HG02588 (cell line): ENCODE data around the gene KRTAP10-9.
"Not testable (repeated sequence)": the region's sequence is repeated elsewhere in the genome, so short reads cannot be mapped to it uniquely, and the experiment has no call there.

Experiments used
- ATAC-seq: cut with Tn5 transposase; IDR thresholded peaks from one replicate; pipeline ENCODE4 v1.9.1; 2021; ENCODE audit warnings: mild to moderate bottlenecking, moderate library complexity; ENCODE audit not compliant: unreplicated experiment

Gene KRTAP10-9

GRCh38 chr21:44658913-44659595, 32.2 kb downstream of the KRTAP10-9 start:
- no peak for ATAC-seq

GRCh38 chr21:44661567-44661966, 34.7 kb downstream of the KRTAP10-9 start:
- ATAC-seq = not testable (repeated sequence)

GRCh38 chr21:44664691-44665090, 37.8 kb downstream of the KRTAP10-9 start:
- ATAC-seq = no peak

GRCh38 chr21:44666401-44667320, 39.8 kb downstream of the KRTAP10-9 start, which contains the start of gene KRTAP12-2:
Gene KRTAP12-2 (minus strand): TSS chr21:44666927. CDS start chr21:44666886, 41 bp downstream.
- ATAC-seq = no peak

- no peak for ATAC-seq
Observed at GRCh38 chr21:44667612-44668011, 40.7 kb downstream of the KRTAP10-9 start.

GRCh38 chr21:44670642-44671432, 43.9 kb downstream of the KRTAP10-9 start:
- no peak for ATAC-seq

- ATAC-seq = no peak
Observed at GRCh38 chr21:44671911-44672310, 45.0 kb downstream of the KRTAP10-9 start.

- no peak for ATAC-seq
Observed at GRCh38 chr21:44677881-44678280, 51.0 kb downstream of the KRTAP10-9 start.
